Measurements from ENCODE around the gene TXNDC8.
A peak's percentile ranks its signal among the peaks of the same experiment; 100 is the strongest.

Gene TXNDC8

DNA sequence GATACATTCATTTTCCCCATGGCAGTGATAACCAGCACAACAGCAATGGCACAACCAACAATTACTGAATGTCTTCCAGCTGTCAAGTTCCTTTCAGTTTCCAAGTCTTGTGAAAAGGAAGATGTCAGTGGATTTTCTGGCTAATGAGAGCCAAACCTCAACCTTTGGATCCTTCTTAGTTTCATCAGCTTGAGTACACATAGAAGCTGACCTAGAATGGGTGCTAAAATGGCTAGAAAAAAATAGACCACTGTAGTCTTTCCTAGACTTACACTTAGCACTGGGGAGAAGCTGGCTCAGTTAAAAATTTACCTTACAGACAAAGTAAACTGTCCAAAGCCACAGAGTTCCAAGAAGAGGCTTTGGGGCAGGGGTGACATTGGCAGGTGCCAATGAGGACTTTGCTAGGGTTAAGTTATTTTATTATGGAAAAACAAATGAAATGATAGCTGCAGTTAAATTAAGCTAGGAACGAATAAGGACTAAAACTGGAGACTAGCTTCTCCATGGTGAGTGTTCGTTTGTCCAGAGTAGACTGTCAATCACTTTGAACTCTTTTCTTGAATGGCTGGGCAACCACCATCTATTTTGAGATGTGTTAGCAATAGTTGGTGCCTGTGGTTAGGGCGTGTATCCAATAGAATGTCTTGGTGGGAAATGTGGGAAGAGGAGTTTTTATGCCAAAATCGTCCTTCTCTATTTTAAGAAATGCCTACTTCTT, 55.5 kb downstream of the TXNDC8 start:
- Histone ChIP-seq H3K9me3 (ENCODE audit: control insufficient read depth, insufficient read depth, low read length) (no peaks in the 10 kb centered on the region), H3K4me3 (ENCODE audit: low read depth, low read length) (no peak overlapping the region), H3K27ac (ENCODE audit: low read depth, low read length) (no peak overlapping the region), H3K27me3 (ENCODE audit: control insufficient read depth, insufficient read depth, low read length) (no peaks in the 10 kb centered on the region), H3K4me1 (ENCODE audit: control insufficient read depth, insufficient read depth, low read length) (no peaks in the 10 kb centered on the region), H3K36me3 (ENCODE audit: control insufficient read depth, insufficient read depth, low read length) (no peaks in the 10 kb centered on the region), H3K9ac (ENCODE audit: low read depth, low read length) (no peak overlapping the region)

DNA sequence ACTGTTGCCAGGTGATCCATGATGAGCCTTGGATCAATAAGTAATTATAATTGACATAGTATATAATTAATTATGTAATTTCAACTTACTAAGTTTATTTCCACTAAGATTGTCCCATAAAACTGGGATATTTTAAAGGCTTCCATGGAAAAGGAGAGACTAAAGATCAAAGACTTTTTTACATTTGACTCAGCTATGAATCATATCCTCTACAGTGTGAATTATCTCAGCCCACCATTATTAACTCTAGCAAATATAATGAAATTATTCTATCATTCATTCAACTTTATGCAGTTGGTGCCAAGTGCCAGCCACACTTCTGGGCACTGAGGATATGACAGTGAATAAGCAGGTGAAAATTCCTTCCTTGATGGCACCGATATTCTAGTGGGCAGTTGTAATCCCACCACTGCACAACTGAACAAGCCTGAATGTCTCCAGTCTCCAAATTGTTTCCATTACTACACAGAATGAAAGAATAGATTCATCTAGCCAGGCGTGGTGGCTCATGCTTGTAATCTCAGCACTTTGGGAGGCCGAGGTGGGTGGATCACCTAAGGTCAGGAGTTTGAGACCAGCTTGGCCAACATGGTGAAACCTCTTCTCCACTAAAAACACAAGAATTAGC, 59.5 kb downstream of the TXNDC8 start:
- no peaks in the 10 kb centered on the region for H3K36me3 ChIP-seq (ENCODE audit: control insufficient read depth, insufficient read depth, low read length)
- no peak overlapping the region for H3K9ac ChIP-seq (ENCODE audit: low read depth, low read length)
- H3K27ac ChIP-seq (ENCODE audit: low read depth, low read length), result no peak overlapping the region
- H3K4me1 ChIP-seq (ENCODE audit: control insufficient read depth, insufficient read depth, low read length), result no peaks in the 10 kb centered on the region
- no peaks in the 10 kb centered on the region for H3K27me3 ChIP-seq (ENCODE audit: control insufficient read depth, insufficient read depth, low read length)
- no peaks in the 10 kb centered on the region for H3K9me3 ChIP-seq (ENCODE audit: control insufficient read depth, insufficient read depth, low read length)
- no peak overlapping the region for H3K4me3 ChIP-seq (ENCODE audit: low read depth, low read length)

DNA sequence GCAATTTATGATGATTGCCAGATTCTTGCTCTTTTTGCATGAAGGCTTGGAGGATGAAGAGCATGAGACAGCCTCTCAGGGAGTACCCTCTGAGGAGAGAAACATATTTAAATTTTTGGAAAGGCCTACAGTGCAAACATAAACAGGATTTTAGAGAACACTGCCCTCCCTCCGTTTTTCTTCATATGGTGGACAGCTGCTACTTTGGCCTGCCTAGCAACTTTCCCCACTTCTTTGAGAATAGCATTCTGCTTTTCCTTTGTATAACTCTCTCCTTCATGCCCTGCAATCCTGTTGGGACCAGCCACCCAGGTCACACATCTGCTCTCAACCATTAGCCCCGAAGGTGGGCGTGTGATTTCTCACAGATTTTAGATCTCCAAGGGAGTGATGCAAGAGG, 60.9 kb downstream of the TXNDC8 start:
- Histone ChIP-seq H3K27ac (ENCODE audit: low read depth, low read length) (no peak overlapping the region), H3K9ac (ENCODE audit: low read depth, low read length) (no peak overlapping the region), H3K27me3 (ENCODE audit: control insufficient read depth, insufficient read depth, low read length) (no peaks in the 10 kb centered on the region), H3K9me3 (ENCODE audit: control insufficient read depth, insufficient read depth, low read length) (no peaks in the 10 kb centered on the region), H3K36me3 (ENCODE audit: control insufficient read depth, insufficient read depth, low read length) (no peaks in the 10 kb centered on the region), H3K4me1 (ENCODE audit: control insufficient read depth, insufficient read depth, low read length) (no peaks in the 10 kb centered on the region), H3K4me3 (ENCODE audit: low read depth, low read length) (no peak overlapping the region)

DNA sequence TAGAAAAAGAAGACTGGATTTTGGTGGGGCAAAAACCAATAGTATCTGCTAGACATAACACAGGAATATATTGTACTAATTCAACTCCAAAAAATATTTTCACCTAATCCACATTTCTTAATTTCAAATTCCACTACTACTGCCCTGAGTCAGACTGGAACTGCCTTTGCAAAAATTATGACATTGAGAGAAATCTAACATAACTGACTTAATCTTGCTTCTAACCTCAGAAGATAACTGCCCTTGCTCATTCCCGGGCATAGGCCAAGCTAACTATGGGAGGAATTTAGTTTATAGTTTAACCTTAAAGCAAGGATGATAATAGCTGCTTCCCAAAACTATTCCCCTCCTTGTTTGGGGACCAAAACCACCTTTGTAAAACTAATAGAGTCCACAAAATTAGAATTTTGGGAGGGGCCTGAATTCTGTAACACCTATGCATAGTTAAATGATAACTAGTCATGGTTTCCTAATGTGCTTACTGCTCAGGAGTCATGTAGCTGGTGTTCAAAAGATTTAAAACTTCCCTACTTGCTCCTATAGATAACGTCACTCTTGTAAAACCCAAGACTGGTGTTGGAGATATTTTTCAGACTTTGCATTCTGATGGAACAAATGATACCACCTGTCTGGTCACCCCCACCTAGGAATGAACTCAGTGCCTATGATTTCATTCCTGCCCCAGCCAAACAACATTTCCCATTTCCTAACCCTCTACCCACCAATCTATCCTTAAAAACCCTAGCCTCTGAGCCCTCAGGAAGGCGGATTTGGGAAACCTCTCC, 67.3 kb downstream of the TXNDC8 start:
- no peak overlapping the region for H3K4me3 ChIP-seq (ENCODE audit: low read depth, low read length)
- no peak overlapping the region for H3K27ac ChIP-seq (ENCODE audit: low read depth, low read length)
- H3K9me3 ChIP-seq (ENCODE audit: control insufficient read depth, insufficient read depth, low read length), result no peaks in the 10 kb centered on the region
- H3K9ac ChIP-seq (ENCODE audit: low read depth, low read length), result no peak overlapping the region
- no peaks in the 10 kb centered on the region for H3K27me3 ChIP-seq (ENCODE audit: control insufficient read depth, insufficient read depth, low read length)
- no peaks in the 10 kb centered on the region for H3K4me1 ChIP-seq (ENCODE audit: control insufficient read depth, insufficient read depth, low read length)
- H3K36me3 ChIP-seq (ENCODE audit: control insufficient read depth, insufficient read depth, low read length), result no peaks in the 10 kb centered on the region

DNA sequence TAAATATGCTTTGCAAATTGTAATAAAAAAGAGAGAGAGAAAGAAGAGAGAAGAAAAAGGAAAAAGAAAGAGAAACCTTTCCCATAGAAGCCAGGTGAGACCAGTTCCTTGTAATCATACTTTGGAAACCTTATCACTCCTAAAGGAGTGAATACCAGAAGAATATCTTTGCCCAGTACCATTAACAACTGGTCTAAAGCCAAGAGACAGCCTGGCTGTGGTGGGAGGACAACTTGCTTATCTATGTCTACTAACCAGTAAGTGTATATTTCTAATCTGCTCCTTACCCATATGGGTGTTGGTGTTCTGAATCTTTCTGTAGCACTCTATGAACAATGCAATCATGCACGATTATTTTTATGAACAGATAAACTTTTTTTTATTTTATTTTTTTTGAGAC, 70.9 kb downstream of the TXNDC8 start:
- Histone ChIP-seq H3K9me3 (ENCODE audit: control insufficient read depth, insufficient read depth, low read length) (no peaks in the 10 kb centered on the region), H3K9ac (ENCODE audit: low read depth, low read length) (no peak overlapping the region), H3K27me3 (ENCODE audit: control insufficient read depth, insufficient read depth, low read length) (no peaks in the 10 kb centered on the region), H3K27ac (ENCODE audit: low read depth, low read length) (no peak overlapping the region), H3K4me1 (ENCODE audit: control insufficient read depth, insufficient read depth, low read length) (no peaks in the 10 kb centered on the region), H3K4me3 (ENCODE audit: low read depth, low read length) (no peak overlapping the region), H3K36me3 (ENCODE audit: control insufficient read depth, insufficient read depth, low read length) (no peaks in the 10 kb centered on the region)

DNA sequence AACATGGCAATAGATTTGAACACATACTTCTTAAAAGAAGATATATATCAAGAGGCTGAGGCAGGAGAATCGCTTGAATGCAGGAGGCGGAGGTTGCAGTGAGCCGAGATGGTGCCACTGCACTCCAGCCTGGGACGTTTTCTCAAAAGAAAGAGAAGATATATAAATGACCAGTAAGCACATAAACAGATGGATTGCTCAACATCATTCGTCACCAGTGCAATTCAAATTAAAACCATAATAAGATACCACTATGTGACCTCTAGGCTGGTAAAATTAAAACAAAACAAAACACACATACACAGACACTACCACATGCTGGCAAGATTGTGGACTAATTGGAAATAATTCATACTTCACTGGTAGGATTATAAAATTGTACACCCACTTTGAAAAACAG, 76.0 kb downstream of the TXNDC8 start:
- Histone ChIP-seq H3K27me3 (ENCODE audit: control insufficient read depth, insufficient read depth, low read length) (no peaks in the 10 kb centered on the region), H3K4me1 (ENCODE audit: control insufficient read depth, insufficient read depth, low read length) (peaks cover 15% of the 10 kb centered on the region), H3K27ac (ENCODE audit: low read depth, low read length) (no peak overlapping the region), H3K4me3 (ENCODE audit: low read depth, low read length) (no peak overlapping the region), H3K9ac (ENCODE audit: low read depth, low read length) (no peak overlapping the region), H3K9me3 (ENCODE audit: control insufficient read depth, insufficient read depth, low read length) (no peaks in the 10 kb centered on the region), H3K36me3 (ENCODE audit: control insufficient read depth, insufficient read depth, low read length) (no peaks in the 10 kb centered on the region)

DNA sequence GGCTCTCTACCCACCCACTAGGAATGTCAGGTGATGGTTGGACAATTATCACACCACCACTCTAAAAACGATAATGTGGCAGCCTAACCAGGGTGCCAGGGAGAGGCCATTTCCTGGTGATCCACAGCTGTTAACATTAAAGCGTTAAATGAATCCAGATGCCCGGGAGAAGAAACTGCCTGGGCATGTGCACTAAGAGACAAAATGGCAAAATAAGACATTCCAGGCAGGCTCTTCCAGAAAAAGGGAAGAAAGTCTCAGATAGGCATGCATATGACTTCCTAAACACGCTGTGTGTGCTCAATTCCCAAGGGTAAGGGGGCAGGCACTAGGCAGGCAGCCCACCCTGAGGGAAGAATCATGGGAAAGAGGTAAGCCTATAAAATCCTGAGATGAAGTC, 76.8 kb downstream of the TXNDC8 start:
- Histone ChIP-seq H3K4me1 (ENCODE audit: control insufficient read depth, insufficient read depth, low read length) (peaks cover 15% of the 10 kb centered on the region), H3K27me3 (ENCODE audit: control insufficient read depth, insufficient read depth, low read length) (no peaks in the 10 kb centered on the region), H3K27ac (ENCODE audit: low read depth, low read length) (no peak overlapping the region), H3K4me3 (ENCODE audit: low read depth, low read length) (no peak overlapping the region), H3K9ac (ENCODE audit: low read depth, low read length) (no peak overlapping the region), H3K36me3 (ENCODE audit: control insufficient read depth, insufficient read depth, low read length) (no peaks in the 10 kb centered on the region), H3K9me3 (ENCODE audit: control insufficient read depth, insufficient read depth, low read length) (no peaks in the 10 kb centered on the region)

DNA sequence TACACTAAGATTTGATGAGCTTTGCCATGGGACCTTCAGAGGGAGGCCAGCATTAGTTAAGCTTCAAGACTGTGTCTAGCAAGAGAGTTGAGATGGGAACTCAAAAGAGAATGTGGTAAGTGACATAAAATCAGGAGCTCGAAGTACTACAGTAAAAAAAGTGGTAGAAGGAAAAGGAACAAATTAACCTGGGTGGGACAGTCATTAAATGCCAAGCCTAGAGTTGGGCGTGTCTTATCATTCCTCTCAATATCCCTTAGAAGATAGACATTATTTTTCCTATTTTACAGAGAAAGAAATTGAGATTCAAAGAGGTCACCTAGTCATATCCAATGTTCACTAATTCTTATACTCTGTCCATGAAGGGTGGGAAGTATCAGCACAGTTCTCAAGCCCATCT, 78.1 kb downstream of the TXNDC8 start:
- no peaks in the 10 kb centered on the region for H3K9me3 ChIP-seq (ENCODE audit: control insufficient read depth, insufficient read depth, low read length)
- no peak overlapping the region for H3K9ac ChIP-seq (ENCODE audit: low read depth, low read length)
- no peak overlapping the region for H3K4me3 ChIP-seq (ENCODE audit: low read depth, low read length)
- no peaks in the 10 kb centered on the region for H3K36me3 ChIP-seq (ENCODE audit: control insufficient read depth, insufficient read depth, low read length)
- peaks cover 18% of the 10 kb centered on the region for H3K4me1 ChIP-seq (ENCODE audit: control insufficient read depth, insufficient read depth, low read length)
- H3K27ac ChIP-seq (ENCODE audit: low read depth, low read length), result no peak overlapping the region
- H3K27me3 ChIP-seq (ENCODE audit: control insufficient read depth, insufficient read depth, low read length), result no peaks in the 10 kb centered on the region

DNA sequence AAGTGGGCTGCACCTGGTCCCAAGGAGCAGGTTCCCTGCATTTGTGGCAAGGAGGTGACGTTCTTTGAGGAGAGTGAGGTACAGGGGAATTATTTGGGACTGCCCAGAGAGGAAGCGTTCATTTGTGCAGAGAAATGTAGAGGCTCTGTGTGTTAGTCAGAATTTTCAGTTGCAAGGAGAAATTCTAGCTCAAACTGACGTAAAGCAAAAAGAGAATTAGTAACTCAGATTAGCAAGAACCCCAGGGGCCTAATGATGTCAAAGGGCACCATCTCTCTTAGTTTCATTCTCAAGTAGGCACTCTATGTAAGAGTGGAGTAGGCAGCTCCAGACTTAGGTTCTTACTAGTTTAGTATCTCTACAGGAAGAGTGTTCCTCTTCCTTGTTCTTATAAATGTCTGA, 79.0 kb downstream of the TXNDC8 start:
- Histone ChIP-seq H3K4me1 (ENCODE audit: control insufficient read depth, insufficient read depth, low read length) (peaks cover 22% of the 10 kb centered on the region), H3K4me3 (ENCODE audit: low read depth, low read length) (no peak overlapping the region), H3K9ac (ENCODE audit: low read depth, low read length) (no peak overlapping the region), H3K9me3 (ENCODE audit: control insufficient read depth, insufficient read depth, low read length) (no peaks in the 10 kb centered on the region), H3K27me3 (ENCODE audit: control insufficient read depth, insufficient read depth, low read length) (no peaks in the 10 kb centered on the region), H3K27ac (ENCODE audit: low read depth, low read length) (no peak overlapping the region), H3K36me3 (ENCODE audit: control insufficient read depth, insufficient read depth, low read length) (no peaks in the 10 kb centered on the region)

DNA sequence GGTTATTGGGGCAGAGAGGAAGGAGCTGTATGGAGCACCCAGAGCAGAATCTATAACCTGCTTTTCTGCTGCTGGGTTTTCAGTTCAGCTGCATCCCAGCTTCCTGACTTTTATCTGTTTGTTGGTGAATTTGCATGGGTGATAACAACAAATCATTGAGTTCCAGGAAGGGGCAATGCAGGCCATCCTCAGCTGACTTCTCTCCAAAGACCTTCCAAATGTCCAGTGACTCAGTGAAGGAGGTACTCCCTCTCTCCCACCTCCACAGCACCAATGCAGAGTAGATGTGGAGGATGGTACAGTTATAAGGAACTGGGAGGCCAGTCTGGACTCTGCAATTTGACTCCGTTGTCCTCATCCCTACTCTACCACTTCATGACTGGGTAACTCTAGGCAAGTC, 79.7 kb downstream of the TXNDC8 start:
- Histone ChIP-seq H3K36me3 (ENCODE audit: control insufficient read depth, insufficient read depth, low read length) (no peaks in the 10 kb centered on the region), H3K9ac (ENCODE audit: low read depth, low read length) (no peak overlapping the region), H3K4me1 (ENCODE audit: control insufficient read depth, insufficient read depth, low read length) (peaks cover 29% of the 10 kb centered on the region), H3K27me3 (ENCODE audit: control insufficient read depth, insufficient read depth, low read length) (no peaks in the 10 kb centered on the region), H3K27ac (ENCODE audit: low read depth, low read length) (no peak overlapping the region), H3K9me3 (ENCODE audit: control insufficient read depth, insufficient read depth, low read length) (no peaks in the 10 kb centered on the region), H3K4me3 (ENCODE audit: low read depth, low read length) (peak overlapping the region; percentile 94; the same call in 1 of the 2 replicates)
